HepG2 (cell line): ENCODE measurements around the gene SAPCD2. TPM values are rescaled to one million over a fixed set of nuclear protein-coding genes. Genes with fewer than 3 reads are reported as not detected.
A peak's percentile ranks its signal among the peaks of the same experiment; 100 is the strongest.

ENCODE experiments used
- ARNT2 ChIP-seq: sonication (generic); formaldehyde crosslinking; IDR thresholded peaks from 2 replicates; pipeline ENCODE4 v1.8.0; 2022; ENCODE audit warnings: mild to moderate bottlenecking, low read depth, missing genetic modification reagents, moderate library complexity
- ATF7 ChIP-seq, 2 experiments: fragments of 450-650 bp in 1 of 2; sonication (generic) in 1 of 2; formaldehyde crosslinking in 1 of 2; IDR thresholded peaks; 2 replicates each; pipeline versions ENCODE4 v1.4.0 to v1.6.1; 2016 to 2020; ENCODE audit warnings: antibody characterized with exemption in 1 of 2, mild to moderate bottlenecking in 1 of 2, missing genetic modification reagents in 1 of 2
- BORCS8-MEF2B ChIP-seq: sonication (generic); formaldehyde crosslinking; IDR thresholded peaks from 2 replicates; pipeline ENCODE4 v1.8.0; 2022; ENCODE audit warnings: mild to moderate bottlenecking, missing genetic modification reagents
- CREM ChIP-seq, 2 experiments: sonication (generic) in 1 of 2; formaldehyde crosslinking in 1 of 2; IDR thresholded peaks; 2 replicates each; pipeline versions ENCODE4 v1.4.0 to v1.6.1; 2016 to 2020; ENCODE audit warnings: antibody characterized with exemption in 1 of 2, mild to moderate bottlenecking in 1 of 2, missing genetic modification reagents in 1 of 2
- GABPB1 ChIP-seq: IDR thresholded peaks from 2 replicates; pipeline ENCODE4 v1.6.1; 2016; ENCODE audit warnings: mild to moderate bottlenecking, missing genetic modification reagents, moderate library complexity, missing compliant biosample characterization
- GMEB1 ChIP-seq: sonication (generic); formaldehyde crosslinking; IDR thresholded peaks from 2 replicates; pipeline ENCODE4 v1.5.1; 2020; ENCODE audit warnings: missing genetic modification reagents, mild to moderate bottlenecking, borderline replicate concordance
- HINFP ChIP-seq: sonication (generic); formaldehyde crosslinking; IDR thresholded peaks from 2 replicates; pipeline ENCODE4 v1.4.0; 2020; ENCODE audit warnings: low read depth, mild to moderate bottlenecking, missing genetic modification reagents
- IKZF4 ChIP-seq: sonication (generic); formaldehyde crosslinking; IDR thresholded peaks from 2 replicates; pipeline ENCODE4 v1.5.1; 2020; ENCODE audit warnings: borderline replicate concordance, mild to moderate bottlenecking, low read depth, missing genetic modification reagents; ENCODE audit errors: not compliant biosample characterization
- MAF1 ChIP-seq: sonication (generic); formaldehyde crosslinking; IDR thresholded peaks from 2 replicates; pipeline ENCODE4 v1.5.0; 2020; ENCODE audit warnings: missing genetic modification reagents, borderline replicate concordance
- POLR2AphosphoS2 ChIP-seq: IDR thresholded peaks from 2 replicates; pipeline ENCODE4 v1.6.1; 2011; ENCODE audit warnings: low read depth, low read length, improper control_type of control experiment
- SUZ12 ChIP-seq: fragments of 150-350 bp; IDR thresholded peaks from 2 replicates; pipeline ENCODE4 v1.6.1; 2014; ENCODE audit warnings: low read depth, low read length
- USF2 ChIP-seq, 2 experiments: sonication (generic) in 1 of 2; formaldehyde crosslinking in 1 of 2; IDR thresholded peaks; 2 replicates each; pipeline versions ENCODE4 v1.5.1 to v1.6.1; 2011 to 2020; ENCODE audit warnings: borderline replicate concordance in 1 of 2, low read depth in 1 of 2, low read length in 1 of 2, mild to moderate bottlenecking in 1 of 2, missing genetic modification reagents in 1 of 2, moderate library complexity in 1 of 2
- ZBTB37 ChIP-seq: sonication (generic); formaldehyde crosslinking; IDR thresholded peaks from 2 replicates; pipeline ENCODE4 v1.4.0; 2020; ENCODE audit warnings: mild to moderate bottlenecking, missing genetic modification reagents
- ZBTB39 ChIP-seq: sonication (generic); formaldehyde crosslinking; IDR thresholded peaks from 2 replicates; pipeline ENCODE4 v1.5.0; 2020; ENCODE audit warnings: missing genetic modification reagents
- ZNF180 ChIP-seq: sonication (generic); formaldehyde crosslinking; IDR thresholded peaks from 2 replicates; pipeline ENCODE4 v1.4.0; 2020; ENCODE audit warnings: low read depth, missing genetic modification reagents, borderline replicate concordance
- ZNF225 ChIP-seq: sonication (generic); formaldehyde crosslinking; IDR thresholded peaks from 2 replicates; pipeline ENCODE4 v1.4.0; 2020; ENCODE audit warnings: mild to moderate bottlenecking, missing genetic modification reagents
- ZNF607 ChIP-seq: sonication (generic); formaldehyde crosslinking; IDR thresholded peaks from 2 replicates; pipeline ENCODE4 v1.5.1; 2020; ENCODE audit warnings: missing genetic modification reagents, mild to moderate bottlenecking, borderline replicate concordance
- ZNF615 ChIP-seq: sonication (generic); formaldehyde crosslinking; IDR thresholded peaks from 2 replicates; pipeline ENCODE4 v1.5.0; 2020; ENCODE audit warnings: mild to moderate bottlenecking, missing genetic modification reagents, borderline replicate concordance
- ZNF782 ChIP-seq: sonication (generic); formaldehyde crosslinking; IDR thresholded peaks from 2 replicates; pipeline ENCODE4 v1.4.0; 2020; ENCODE audit warnings: missing genetic modification reagents, mild to moderate bottlenecking, borderline replicate concordance
- polyA plus RNA-seq, 8 experiments: library from polyadenylated mRNA; depleted of rRNA in 3 of 8; stranded (reverse) in 7 of 8; unstranded in 1 of 8; fragments of >200 nt; fragmentation: Illumina TruSeq in 4 of 8; extraction: Trizol in 4 of 8; gene quantifications; 2 replicates each; pipeline versions ENCODE4 v1.2.1 to v1.2.3, GENCODE V29; 2011 to 2016; ENCODE audit warnings: low read depth in 4 of 8, missing spikeins in 1 of 8, mixed read lengths in 1 of 8; ENCODE audit not compliant: insufficient read depth in 1 of 8
- total RNA-seq, 5 experiments: library from RNA; depleted of rRNA; stranded (reverse); fragments of >200 nt; fragmentation: Illumina TruSeq; extraction: Trizol; gene quantifications; 2 replicates each; pipeline ENCODE4 v1.2.3, GENCODE V29; 2016; ENCODE audit warnings: low read depth in 1 of 5

Gene SAPCD2
- total and polyA plus RNA-seq, 2 of the 13 experiments (the other 11 are each of a cell fraction or from before 2014, with no cell fraction given): 21.9 to 42.8 TPM

GRCh38 chr9:137083394-137084004, 13.1 kb upstream of the SAPCD2 start (continued):
- no peak for TF ChIP-seq ZNF225
- TF ChIP-seq ZBTB37: no peak
- no peak for TF ChIP-seq POLR2AphosphoS2
- TF ChIP-seq USF2 (IDR thresholded peaks at IDR 0.05; ENCODE audit: low read depth, low read length): no peak
- TF ChIP-seq USF2 (CRISPR knock-in tag; IDR thresholded peaks at IDR 0.05; ENCODE audit: borderline replicate concordance): no peak
- TF ChIP-seq ZNF180 (CRISPR knock-in tag): no peak
- TF ChIP-seq CREM (IDR thresholded peaks at IDR 0.05): no peak
- TF ChIP-seq CREM (CRISPR knock-in tag; IDR thresholded peaks at IDR 0.05): no peak
- TF ChIP-seq GMEB1 (CRISPR knock-in tag): no peak
- TF ChIP-seq ZBTB39: no peak
- peak; percentile 27; the same call in 1 of the 2 replicates for TF ChIP-seq GABPB1 (CRISPR knock-in tag)
- TF ChIP-seq IKZF4 (CRISPR knock-in tag): no peak
- TF ChIP-seq ZNF615: no peak
- TF ChIP-seq ZNF607 (CRISPR knock-in tag): no peak
- no peak for TF ChIP-seq MAF1
- TF ChIP-seq SUZ12: no peak
- TF ChIP-seq BORCS8-MEF2B (CRISPR knock-in tag): no peak
- no peak for TF ChIP-seq ATF7 (IDR thresholded peaks at IDR 0.05)
- no peak for TF ChIP-seq ATF7 (CRISPR knock-in tag; IDR thresholded peaks at IDR 0.05)
- TF ChIP-seq HINFP (CRISPR knock-in tag): no peak
- TF ChIP-seq ARNT2: no peak
- no peak for TF ChIP-seq ZNF782 (CRISPR knock-in tag)
